HG03060 (cell line): ENCODE data around the gene UBFD1.
"Not testable (repeated sequence)": the region's sequence is repeated elsewhere in the genome, so short reads cannot be mapped to it uniquely, and the experiment has no call there.

Experiments
- ATAC-seq: cut with Tn5 transposase; IDR thresholded peaks from one replicate; pipeline ENCODE4 v1.9.1; 2021; ENCODE audit warnings: low read depth, moderate number of reproducible peaks; ENCODE audit not compliant: unreplicated experiment

UBFD1 gene

DNA sequence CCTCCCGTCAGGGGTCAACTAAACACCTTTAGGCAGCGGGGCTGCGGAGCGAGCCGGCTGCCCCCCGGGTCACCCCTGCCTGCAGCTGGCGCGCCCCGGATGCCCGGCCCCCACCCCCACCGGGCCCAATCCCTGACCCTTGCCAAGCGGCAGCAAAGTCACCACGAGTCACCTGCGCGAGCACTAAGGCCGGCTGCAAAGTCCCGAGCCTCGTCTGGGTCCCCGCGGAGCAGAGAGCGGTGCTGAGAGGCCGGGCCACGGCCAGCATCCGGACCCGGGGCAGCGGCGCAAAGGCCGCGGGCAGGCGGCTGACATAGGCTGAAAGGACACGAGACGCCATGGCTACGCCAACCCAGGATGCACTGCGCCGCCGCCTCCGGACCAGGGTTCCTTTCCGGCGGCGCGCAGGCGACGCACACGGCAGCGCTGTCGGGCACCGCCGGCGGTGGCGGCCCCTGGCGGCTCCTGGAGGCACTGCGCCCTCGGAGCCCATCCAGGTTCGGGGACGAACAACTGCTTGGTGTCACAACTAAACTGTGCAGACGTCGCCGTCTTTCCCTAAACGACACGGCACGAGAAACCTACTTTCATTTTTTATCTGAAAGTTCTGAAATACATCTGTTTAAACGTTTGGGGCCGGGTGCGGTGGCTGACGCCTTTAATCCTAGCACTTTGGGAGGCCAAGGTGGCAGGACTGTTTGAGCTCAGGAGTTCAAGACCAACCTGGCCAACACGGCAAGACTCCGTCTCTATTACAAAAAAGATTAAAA is 38.6 kb downstream of the UBFD1 start, which contains the start of gene NDUFAB1:
Gene NDUFAB1 (minus strand): TSS at position 366 of the 770 bp plus-strand sequence. CDS start 26 bp downstream, at position 340.
- peak; percentile 65 for ATAC-seq

DNA sequence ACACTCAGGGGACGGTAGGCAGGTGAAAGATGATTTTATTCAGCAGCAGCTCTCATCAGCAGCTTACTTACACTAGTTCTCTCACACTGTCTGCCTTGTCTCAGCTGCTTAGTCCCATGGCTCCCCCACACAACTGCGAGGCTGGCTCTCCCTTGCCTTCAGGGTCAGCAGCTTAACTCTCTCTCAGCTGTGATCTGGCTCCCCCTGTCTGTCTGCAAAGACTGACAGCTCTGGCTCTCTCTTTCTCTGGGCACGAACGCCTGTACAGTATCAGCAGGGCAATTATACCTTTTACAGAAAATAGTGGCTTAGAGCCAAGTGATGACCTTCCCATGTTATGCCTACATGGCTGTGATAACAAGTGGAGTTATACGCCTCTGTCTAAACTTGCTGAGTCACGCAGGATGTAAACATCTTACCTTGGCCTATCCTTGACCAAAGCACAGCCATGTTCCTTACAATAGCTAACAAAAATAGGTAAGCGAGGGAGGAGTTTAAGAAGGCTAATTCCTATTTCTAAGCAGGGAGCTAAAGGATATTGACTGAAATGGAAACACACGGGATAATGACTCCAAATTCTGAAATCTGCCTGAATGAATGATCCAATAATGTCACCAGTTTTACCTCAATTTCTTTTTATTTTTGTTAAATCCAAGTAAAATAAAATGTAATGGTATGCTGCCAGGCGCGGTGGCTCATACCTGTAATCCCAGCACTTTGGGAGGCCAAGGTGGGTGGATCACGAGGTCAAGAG is 39.7 kb downstream of the UBFD1 start:
- ATAC-seq, result no peak

DNA sequence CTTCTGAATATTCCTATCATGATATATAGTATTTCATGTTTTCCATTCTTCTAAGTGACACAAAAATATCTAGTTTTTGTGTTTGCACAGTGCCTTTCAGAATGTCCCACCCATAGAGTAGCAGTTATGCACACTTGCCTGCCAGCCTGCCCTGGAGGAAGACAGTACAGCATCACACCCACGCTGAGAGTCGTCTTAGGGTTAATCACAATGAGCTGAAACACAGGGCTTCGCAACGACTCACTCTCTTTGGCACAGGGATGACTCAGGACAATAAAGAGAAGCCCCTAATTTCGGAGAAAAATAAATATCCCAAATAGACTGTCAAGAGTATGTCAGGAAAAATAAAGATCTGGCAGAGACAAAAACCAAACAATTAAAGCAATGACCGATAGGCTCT is 50.2 kb downstream of the UBFD1 start:
- no peak for ATAC-seq

DNA sequence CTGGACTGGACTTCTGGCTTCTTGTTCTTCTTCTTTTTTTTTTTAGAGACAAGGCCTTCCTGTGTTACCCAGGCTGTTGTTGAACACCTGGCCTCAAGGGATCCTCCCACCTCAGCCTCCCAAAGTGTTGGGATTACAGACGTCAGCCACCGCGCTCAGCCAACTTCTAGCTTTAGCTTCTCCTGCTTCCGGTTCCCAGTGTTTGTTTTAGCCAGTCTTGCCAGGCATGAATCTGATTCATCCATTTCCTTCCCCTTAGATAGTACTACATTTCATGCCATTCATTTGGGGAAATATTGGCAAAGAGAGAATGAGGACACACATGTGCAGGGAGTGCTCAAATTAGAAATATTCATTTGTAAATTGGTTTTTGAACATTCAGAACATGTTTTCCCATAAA is 50.7 kb downstream of the UBFD1 start:
- ATAC-seq, result no peak

DNA sequence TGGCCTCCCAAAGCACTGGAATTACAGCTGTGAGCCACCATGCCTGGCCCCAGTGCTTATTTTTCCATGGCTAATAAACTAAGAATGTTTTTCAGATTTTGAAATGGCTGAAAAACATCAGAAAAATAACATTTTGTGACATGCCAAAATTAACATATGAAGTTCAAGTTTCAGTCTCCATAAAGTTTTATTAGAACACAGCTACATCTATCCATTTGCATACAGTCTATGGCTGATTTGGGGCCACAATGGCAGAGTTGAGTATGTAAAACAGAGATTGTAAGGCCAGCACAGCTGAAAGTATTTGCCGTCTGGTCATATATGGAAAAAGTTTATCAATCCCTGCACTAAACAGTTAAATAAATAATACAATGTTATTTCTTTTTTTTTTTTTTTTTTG is 52.4 kb downstream of the UBFD1 start:
- ATAC-seq, result no peak

DNA sequence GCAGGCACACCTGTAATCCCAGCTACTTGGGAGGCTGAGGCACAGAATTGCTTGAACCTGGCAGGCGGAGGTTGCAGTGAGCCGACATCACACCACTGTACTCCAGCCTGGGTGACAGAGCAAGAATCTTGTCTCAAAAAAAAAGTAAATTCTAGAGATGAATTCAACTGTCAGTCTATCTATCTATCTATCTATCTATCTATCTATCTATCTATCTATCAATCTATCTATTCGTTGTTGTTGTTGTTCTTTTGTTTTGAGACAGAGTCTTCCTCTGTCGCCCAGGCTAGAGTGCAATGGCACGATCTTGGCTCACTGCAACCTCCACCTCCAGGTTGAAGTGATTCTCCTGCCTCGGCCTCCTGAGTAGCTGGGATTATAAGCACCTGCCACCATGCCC is 53.4 kb downstream of the UBFD1 start:
- ATAC-seq, result not testable (repeated sequence)

DNA sequence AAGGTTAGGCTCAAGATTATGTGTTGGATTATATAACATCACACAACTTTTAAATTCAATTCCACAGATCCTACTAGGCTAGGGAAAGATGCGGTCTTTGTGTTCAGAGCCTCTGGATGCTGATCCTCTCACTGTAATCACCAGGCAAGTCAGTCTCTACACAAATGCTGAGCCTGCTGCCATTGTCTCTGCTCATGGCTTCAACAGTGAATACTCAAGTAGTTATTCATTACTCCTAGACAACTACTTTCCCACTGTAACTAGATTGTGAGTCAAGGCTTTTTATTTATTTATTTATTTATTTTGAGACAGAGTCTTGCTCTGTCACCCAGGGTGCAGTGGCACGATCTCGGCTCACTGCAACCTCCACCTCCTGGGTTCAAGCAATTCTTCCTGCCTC is 54.4 kb downstream of the UBFD1 start:
- no peak for ATAC-seq

DNA sequence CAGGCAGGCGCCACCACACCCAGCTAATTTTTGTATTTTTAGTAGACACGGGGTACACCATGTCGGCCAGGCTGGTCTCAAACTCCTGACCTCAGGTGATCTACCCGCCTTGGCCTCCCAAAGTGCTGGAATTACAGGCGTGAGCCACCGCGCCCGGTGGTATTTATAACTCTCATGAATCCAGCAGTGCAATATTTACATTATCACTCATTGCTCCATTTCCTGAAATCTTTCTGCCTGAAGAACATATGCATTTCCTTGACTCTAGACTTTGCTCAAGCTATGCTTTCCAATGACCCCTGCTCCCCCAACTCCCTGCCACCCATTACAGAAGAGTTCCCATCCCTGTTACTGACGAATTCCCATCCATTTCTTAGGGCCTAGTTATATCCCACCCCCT is 58.3 kb downstream of the UBFD1 start:
- no peak for ATAC-seq
